Islet precursor cell (in vitro differentiated cells): Measurements from ENCODE around the gene MXRA5.
"Not testable (repeated sequence)": the region's sequence is repeated elsewhere in the genome, so short reads cannot be mapped to it uniquely, and the experiment has no call there.

Experiments used
- DNase-seq: peaks from one replicate; pipeline ENCODE4 v3.0.0-alpha.2; 2018

Gene MXRA5

GRCh38 chrX:3346501-3347259, at the start of gene MXRA5:
Gene MXRA5 (minus strand): TSS chrX:3346652. CDS start chrX:3343833, 2,819 bp downstream.
- DNase-seq = peak; percentile 80

GRCh38 chrX:3393581-3394111, 47.2 kb upstream of the MXRA5 start:
- DNase-seq = peak; percentile 63

- no peak for DNase-seq
Observed at GRCh38 chrX:3393178-3393577, 46.7 kb upstream of the MXRA5 start.

GRCh38 chrX:3388457-3388856, 42.0 kb upstream of the MXRA5 start:
- no peak for DNase-seq

- no peak for DNase-seq
Observed at GRCh38 chrX:3384327-3384726, 37.9 kb upstream of the MXRA5 start.

- DNase-seq = no peak
Observed at GRCh38 chrX:3380603-3381002, 34.2 kb upstream of the MXRA5 start.

GRCh38 chrX:3379111-3379510, 32.7 kb upstream of the MXRA5 start:
- DNase-seq = no peak

- no peak for DNase-seq
Observed at GRCh38 chrX:3378156-3378555, 31.7 kb upstream of the MXRA5 start.

GRCh38 chrX:3377560-3377959, 31.1 kb upstream of the MXRA5 start:
- no peak for DNase-seq

- DNase-seq = not testable (repeated sequence)
Observed at GRCh38 chrX:3375878-3376508, 29.5 kb upstream of the MXRA5 start.

- DNase-seq = no peak
Observed at GRCh38 chrX:3374108-3374800, 27.8 kb upstream of the MXRA5 start.

- no peak for DNase-seq
Observed at GRCh38 chrX:3371163-3371562, 24.7 kb upstream of the MXRA5 start.

- no peak for DNase-seq
Observed at GRCh38 chrX:3370656-3371055, 24.2 kb upstream of the MXRA5 start.

- no peak for DNase-seq
Observed at GRCh38 chrX:3362956-3363355, 16.5 kb upstream of the MXRA5 start.

- DNase-seq = no peak
Observed at GRCh38 chrX:3360881-3361280, 14.4 kb upstream of the MXRA5 start.

GRCh38 chrX:3352741-3353140, 6.3 kb upstream of the MXRA5 start:
- DNase-seq = not testable (repeated sequence)

GRCh38 chrX:3351276-3351675, 4.8 kb upstream of the MXRA5 start:
- DNase-seq = no peak

GRCh38 chrX:3348191-3348590, 1.7 kb upstream of the MXRA5 start:
- no peak for DNase-seq

GRCh38 chrX:3345281-3346191, 916 bp downstream of the MXRA5 start:
- peak; percentile 89 for DNase-seq

- DNase-seq = peak; percentile 58
Observed at GRCh38 chrX:3343569-3343968, 2.9 kb downstream of the MXRA5 start.

GRCh38 chrX:3340016-3340415, 6.4 kb downstream of the MXRA5 start:
- no peak for DNase-seq

- DNase-seq = peak; percentile 57
Observed at GRCh38 chrX:3326681-3327080, 19.8 kb downstream of the MXRA5 start.
